SK-N-MC (cell line): ENCODE results near the gene AKNA.
A peak's percentile ranks its signal among the peaks of the same experiment; 100 is the strongest.
"Not testable (repeated sequence)": the region's sequence is repeated elsewhere in the genome, so short reads cannot be mapped to it uniquely, and the experiment has no call there.

ENCODE experiments used
- DNase-seq: peaks from one replicate; pipeline ENCODE4 v3.0.0-alpha.2; 2011; ENCODE audit warnings: low read depth, low spot score
- H3K27ac ChIP-seq: fragments of 200-600 bp; sonication (generic); 2 replicates; pipeline ENCODE4 v1.5.1; 2016; ENCODE audit warnings: mixed run types
- H3K36me3 ChIP-seq: fragments of 200-600 bp; sonication (generic); 2 replicates; pipeline ENCODE4 v1.6.1; 2017; ENCODE audit warnings: antibody characterized with exemption, low read length, mixed read lengths; ENCODE audit not compliant: insufficient read depth
- H3K4me3 ChIP-seq: fragments of 200-600 bp; sonication (generic); 2 replicates; pipeline ENCODE4 v1.5.1; 2016
- H3K9ac ChIP-seq: fragments of 200-600 bp; sonication (generic); 2 replicates; pipeline ENCODE4 v1.8.0; 2017; ENCODE audit warnings: mixed run types, mixed read lengths; ENCODE audit not compliant: insufficient read length
- H3K9me3 ChIP-seq: fragments of 200-600 bp; sonication (generic); 2 replicates; pipeline ENCODE4 v1.6.1; 2017; ENCODE audit warnings: low read depth, mild to moderate bottlenecking, antibody characterized with exemption, low read length, moderate library complexity, mixed read lengths
- EZH2 ChIP-seq: fragments of 200-600 bp; sonication (generic); IDR thresholded peaks from one replicate; pipeline ENCODE4 v1.6.1; 2017; ENCODE audit warnings: antibody characterized with exemption
- FOXP2 ChIP-seq: optimal IDR thresholded peaks from 2 replicates; pipeline ENCODE3; 2011; ENCODE audit warnings: mild to moderate bottlenecking, moderate library complexity; ENCODE audit not compliant: insufficient read depth; ENCODE audit errors: extremely low read length, control extremely low read depth
- POLR2AphosphoS5 ChIP-seq: IDR thresholded peaks from 2 replicates; pipeline ENCODE4 v1.6.1; 2012; ENCODE audit warnings: mild to moderate bottlenecking, low read depth, low read length, borderline replicate concordance

Gene AKNA

DNA sequence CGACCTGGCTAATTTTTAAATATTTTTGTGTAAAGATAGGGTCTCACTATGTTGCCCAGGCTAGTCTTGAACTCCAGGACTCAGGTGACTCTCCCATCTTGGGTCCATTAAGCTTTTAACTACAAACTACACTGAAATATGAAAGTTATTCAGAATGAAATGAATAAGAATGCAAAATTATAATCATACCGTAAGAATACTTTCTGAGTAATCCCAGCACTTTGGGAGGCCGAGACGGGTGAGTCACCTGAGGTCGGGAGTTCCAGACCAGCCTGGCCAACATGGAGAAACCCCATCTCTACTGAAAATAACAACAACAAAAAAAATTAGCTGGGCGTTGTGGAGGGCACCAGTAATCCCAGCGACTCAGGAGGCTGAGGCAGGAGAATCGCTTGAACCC is 66.0 kb downstream of the AKNA start:
- no peaks in the 10 kb centered on the region for H3K9me3 ChIP-seq
- TF ChIP-seq FOXP2 (no peak), EZH2 (no peak), POLR2AphosphoS5 (no peak)
- no peaks in the 10 kb centered on the region for H3K36me3 ChIP-seq
- no peak overlapping the region for H3K9ac ChIP-seq
- no peak overlapping the region for H3K4me3 ChIP-seq
- H3K27ac ChIP-seq = no peak overlapping the region
- no peak for DNase-seq

DNA sequence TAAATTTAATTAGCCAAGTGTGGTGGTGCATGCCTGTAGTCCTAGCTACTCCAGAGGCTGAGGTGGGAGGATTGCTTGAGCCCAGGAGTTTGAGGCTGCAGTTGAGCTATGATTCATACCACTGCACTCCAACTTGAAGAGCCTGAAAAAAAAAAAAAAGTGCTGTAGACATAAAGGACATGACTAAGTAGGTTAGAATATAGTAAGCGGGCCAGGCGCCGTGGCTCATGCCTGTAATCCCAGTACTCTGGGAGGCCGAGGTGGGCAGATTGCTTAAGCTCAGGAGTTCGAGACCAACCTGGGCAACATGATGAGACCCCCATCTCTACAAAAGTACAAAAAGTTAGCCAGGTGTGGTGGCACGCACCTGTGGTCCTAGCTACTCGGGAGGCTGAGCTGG is 67.1 kb downstream of the AKNA start:
- not testable (repeated sequence) for H3K36me3 ChIP-seq, H3K4me3 ChIP-seq, H3K9ac ChIP-seq, DNase-seq, H3K27ac ChIP-seq, H3K9me3 ChIP-seq

DNA sequence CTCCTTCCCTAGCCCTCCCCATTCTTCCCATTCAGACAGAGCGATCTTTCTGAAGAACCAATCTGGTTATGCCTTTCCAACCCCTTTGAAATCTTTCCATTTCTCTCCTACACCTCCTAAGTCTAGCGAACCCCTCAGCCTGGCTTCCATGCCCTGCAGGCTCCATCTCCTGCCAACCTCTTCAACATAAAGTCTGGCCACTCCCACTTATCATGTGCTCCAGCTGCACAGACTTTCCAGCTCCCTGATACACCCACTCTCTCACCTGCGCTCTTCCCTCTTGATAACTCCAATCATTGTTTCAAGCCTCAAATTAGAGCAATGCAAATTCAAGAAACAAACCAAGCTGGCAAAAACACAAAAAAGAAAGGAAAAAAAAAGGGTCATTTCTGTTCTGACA is 68.6 kb downstream of the AKNA start:
- no peak for TF ChIP-seq POLR2AphosphoS5
- no peak for TF ChIP-seq FOXP2
- no peak for TF ChIP-seq EZH2
- no peak overlapping the region for H3K4me3 ChIP-seq
- H3K9me3 ChIP-seq = no peaks in the 10 kb centered on the region
- DNase-seq = no peak
- no peak overlapping the region for H3K9ac ChIP-seq
- no peaks in the 10 kb centered on the region for H3K36me3 ChIP-seq
- H3K27ac ChIP-seq = no peak overlapping the region

DNA sequence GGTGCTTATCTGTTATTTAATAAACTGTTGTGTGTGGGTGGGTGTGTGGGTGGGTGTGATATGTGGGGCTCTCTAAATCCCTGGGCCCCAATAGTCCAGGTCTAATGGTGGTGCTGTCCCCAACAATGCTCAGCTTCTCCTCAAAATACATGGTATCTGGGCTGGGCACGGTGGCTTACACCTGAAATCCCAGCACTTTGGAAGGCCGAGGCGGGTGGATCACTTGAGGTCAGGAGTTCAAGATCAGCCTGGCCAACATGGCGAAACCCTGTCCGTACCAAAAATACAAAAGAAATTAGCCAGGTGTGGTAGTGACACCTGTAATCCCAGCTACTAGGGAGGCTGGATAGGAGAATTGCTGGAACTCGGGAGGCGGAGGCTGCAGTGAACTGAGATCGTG is 69.4 kb downstream of the AKNA start:
- peak overlapping the region; percentile 64 for H3K9ac ChIP-seq
- H3K27ac ChIP-seq = peak overlapping the region; percentile 84; the same call in 1 of the 2 replicates
- H3K9me3 ChIP-seq = no peaks in the 10 kb centered on the region

DNA sequence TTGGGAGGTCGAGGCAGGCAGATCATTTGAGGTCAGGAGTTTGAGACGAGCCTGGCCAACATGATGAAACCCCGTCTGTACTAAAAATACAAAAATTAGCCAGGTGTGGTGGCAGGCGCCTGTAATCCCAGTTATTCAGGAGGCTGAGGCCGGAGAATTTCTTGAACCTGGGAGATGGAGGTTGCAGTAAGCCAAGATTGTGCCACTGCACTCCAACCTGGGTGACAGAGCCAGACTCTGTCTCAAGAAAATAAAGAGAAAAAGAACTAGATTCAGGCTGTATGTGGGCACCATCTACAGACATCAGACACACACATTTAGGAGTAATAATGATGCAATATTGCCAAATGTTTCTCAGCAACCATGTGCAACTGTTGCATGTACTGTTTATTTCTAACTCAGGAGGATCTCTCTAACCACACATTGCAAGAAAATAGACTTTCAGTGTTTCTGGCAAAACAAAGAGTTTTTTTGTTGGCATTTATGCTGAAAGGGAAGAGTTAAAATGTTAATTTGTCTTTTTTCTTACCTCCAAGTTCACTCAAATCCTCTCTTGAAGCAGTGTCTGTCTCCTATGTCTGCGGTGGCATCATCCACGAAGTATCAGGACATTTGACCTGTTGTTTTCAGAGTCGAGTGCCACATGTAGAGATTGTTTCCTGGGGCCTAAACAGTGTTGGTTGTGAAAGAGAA is 70.0 kb downstream of the AKNA start:
- H3K9ac ChIP-seq = peak overlapping the region; percentile 64
- no peak for TF ChIP-seq FOXP2
- TF ChIP-seq POLR2AphosphoS5 = no peak
- no peak for TF ChIP-seq EZH2
- peak; percentile 64 for DNase-seq
- H3K27ac ChIP-seq = peak overlapping the region; percentile 84
- no peak overlapping the region for H3K4me3 ChIP-seq
- H3K36me3 ChIP-seq = no peaks in the 10 kb centered on the region
- H3K9me3 ChIP-seq = no peaks in the 10 kb centered on the region

More for the DNA sequence above, 69.4 kb downstream of the AKNA start:
- TF ChIP-seq FOXP2 = no peak
- TF ChIP-seq EZH2 = no peak
- no peak for TF ChIP-seq POLR2AphosphoS5
- no peaks in the 10 kb centered on the region for H3K36me3 ChIP-seq
- DNase-seq = no peak
- H3K4me3 ChIP-seq = no peak overlapping the region

DNA sequence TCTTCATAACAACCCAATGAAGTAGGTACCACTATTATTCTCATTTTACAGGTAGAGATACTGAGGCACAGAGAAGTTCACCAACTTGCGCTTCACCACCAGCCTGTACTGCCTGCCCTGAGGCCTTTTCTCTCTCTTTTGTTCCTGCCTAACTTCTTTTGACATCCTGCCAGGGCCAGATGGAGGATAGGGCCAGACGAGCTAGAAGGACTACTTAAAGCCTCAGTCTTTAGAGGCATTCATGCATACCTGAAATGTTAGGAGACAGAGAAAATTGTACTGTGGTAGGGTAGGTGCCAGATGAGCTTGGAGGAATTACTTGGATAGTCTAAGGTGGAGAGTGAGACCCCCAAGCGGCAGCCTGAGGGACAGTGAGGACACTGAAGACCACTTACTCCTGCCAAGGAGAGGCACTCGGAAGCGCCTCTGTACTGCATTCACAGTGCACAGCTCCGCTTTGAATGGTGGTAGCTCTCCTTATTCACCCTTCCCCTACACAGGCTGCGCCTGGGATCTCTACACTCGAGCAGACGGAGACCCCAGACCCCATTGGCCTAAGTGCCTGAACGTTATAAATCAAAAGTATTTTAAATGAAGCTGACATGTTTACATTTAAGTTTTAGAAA is 71.1 kb downstream of the AKNA start:
- H3K27ac ChIP-seq = peak overlapping the region; percentile 7; the same call in 1 of the 2 replicates
- TF ChIP-seq FOXP2 (no peak), EZH2 (no peak), POLR2AphosphoS5 (no peak)
- H3K9ac ChIP-seq = peak overlapping the region; percentile 59
- H3K36me3 ChIP-seq = no peaks in the 10 kb centered on the region
- no peak overlapping the region for H3K4me3 ChIP-seq
- no peak for DNase-seq
- no peaks in the 10 kb centered on the region for H3K9me3 ChIP-seq

DNA sequence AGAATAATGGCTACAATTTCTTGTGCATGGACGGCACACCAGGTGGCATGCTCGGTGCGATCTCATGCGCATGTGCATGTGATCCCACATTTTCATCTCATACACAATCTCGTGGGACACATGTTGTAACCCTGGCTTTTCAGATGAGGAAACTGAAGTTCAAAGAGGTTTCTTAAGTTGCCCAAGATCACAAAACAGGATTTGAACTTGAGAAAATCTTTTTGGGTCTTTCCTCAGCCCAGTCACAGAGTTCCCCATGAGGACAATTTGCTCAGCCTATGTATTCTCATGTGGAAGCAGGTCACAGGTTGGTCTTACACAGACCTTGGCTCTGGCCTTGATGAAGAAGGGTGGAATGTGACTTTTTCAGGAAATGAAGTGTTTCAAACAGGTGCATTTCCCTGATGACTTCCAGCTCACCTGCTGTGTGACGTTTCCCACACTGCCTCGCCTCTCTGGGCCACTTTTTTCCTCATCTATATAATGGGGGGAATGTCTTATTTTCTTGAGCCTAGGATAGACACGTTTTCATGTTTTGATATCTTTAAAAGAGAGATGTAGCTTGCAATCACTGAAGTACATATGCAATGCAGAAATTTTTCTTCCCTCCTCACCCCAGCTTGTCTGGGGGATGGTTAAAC is 71.9 kb downstream of the AKNA start:
- no peak overlapping the region for H3K4me3 ChIP-seq
- TF ChIP-seq POLR2AphosphoS5 = no peak
- TF ChIP-seq EZH2 = no peak
- no peak for TF ChIP-seq FOXP2
- H3K27ac ChIP-seq = no peak overlapping the region
- H3K9ac ChIP-seq = no peak overlapping the region
- H3K36me3 ChIP-seq = no peaks in the 10 kb centered on the region
- DNase-seq = no peak
- no peaks in the 10 kb centered on the region for H3K9me3 ChIP-seq

DNA sequence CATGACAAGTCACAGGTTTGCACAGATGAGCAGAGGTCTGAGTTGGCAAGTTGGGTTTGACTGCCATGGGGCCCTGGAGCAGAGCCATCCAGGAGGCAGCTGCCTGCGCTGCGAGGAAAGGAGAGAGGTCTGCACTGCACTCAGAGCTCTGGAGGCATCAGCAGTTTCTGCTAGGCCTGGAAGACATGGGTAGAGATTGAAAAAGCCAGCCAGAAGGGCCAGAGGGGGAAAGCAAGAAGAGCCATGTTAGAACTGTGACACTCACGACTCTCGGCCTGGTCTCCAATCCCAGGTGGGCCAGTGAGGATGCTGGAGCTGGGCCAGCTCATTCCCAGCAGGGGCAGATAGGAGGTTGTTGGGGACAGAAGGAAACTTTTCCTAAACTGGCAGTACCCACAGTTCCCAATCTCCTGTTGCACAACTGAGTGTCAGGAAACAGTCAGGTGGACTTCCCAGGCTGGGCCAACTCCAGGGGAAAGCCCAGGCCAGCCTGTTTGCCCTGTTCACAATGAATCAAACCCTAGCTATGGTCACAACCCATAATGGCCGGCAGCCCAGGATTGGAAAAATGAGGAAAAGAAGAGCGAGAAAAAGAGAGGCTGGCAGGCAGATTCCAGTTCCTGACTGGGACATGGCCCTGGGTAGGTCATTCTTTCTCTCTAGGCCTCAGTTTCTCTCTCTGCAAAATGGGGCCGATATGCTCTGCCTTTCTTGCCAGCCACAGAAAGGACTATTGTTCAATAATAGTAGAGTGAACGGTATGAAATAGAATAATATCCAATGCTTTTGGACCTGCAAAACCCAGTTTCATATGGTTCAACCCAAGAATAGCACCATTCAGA is 72.7 kb downstream of the AKNA start:
- no peaks in the 10 kb centered on the region for H3K36me3 ChIP-seq

More for the DNA sequence above, 72.7 kb downstream of the AKNA start:
- no peak for DNase-seq
- H3K9me3 ChIP-seq = no peaks in the 10 kb centered on the region
- H3K27ac ChIP-seq = no peak overlapping the region
- no peak for TF ChIP-seq EZH2
- no peak overlapping the region for H3K9ac ChIP-seq
- no peak overlapping the region for H3K4me3 ChIP-seq
